Measurements from ENCODE around the gene MPDU1.
A peak's percentile ranks its signal among the peaks of the same experiment; 100 is the strongest.
"Not testable (repeated sequence)": the region's sequence is repeated elsewhere in the genome, so short reads cannot be mapped to it uniquely, and the experiment has no call there.

The MPDU1 gene

GRCh38 chr17:7623661-7624060, 40.0 kb downstream of the MPDU1 start:
- H3K4me1 ChIP-seq = no peaks in the 10 kb centered on the region
- no peak for DNase-seq
- TF ChIP-seq CTCF (IDR thresholded peaks at IDR 0.05; ENCODE audit: low read depth, low read length) = no peak

GRCh38 chr17:7625749-7626148, 42.1 kb downstream of the MPDU1 start:
- not testable (repeated sequence) for H3K36me3 ChIP-seq; H3K4me3 ChIP-seq (ENCODE audit: low read depth, low read length); H3K27me3 ChIP-seq; DNase-seq; H3K9me3 ChIP-seq; H3K4me1 ChIP-seq

More at GRCh38 chr17:7623661-7624060, 40.0 kb downstream of the MPDU1 start:
- Histone ChIP-seq H3K27me3 (no peaks in the 10 kb centered on the region), H3K4me3 (ENCODE audit: low read depth, low read length) (no peak overlapping the region), H3K9me3 (no peaks in the 10 kb centered on the region), H3K36me3 (no peaks in the 10 kb centered on the region)

GRCh38 chr17:7626307-7626706, 42.7 kb downstream of the MPDU1 start:
- no peaks in the 10 kb centered on the region for H3K36me3 ChIP-seq
- DNase-seq = no peak
- no peaks in the 10 kb centered on the region for H3K9me3 ChIP-seq
- no peaks in the 10 kb centered on the region for H3K4me1 ChIP-seq
- no peaks in the 10 kb centered on the region for H3K27me3 ChIP-seq
- no peak overlapping the region for H3K4me3 ChIP-seq (ENCODE audit: low read depth, low read length)
- no peak for TF ChIP-seq CTCF (IDR thresholded peaks at IDR 0.05; ENCODE audit: low read depth, low read length)

- DNase-seq = no peak
- H3K4me3 ChIP-seq (ENCODE audit: low read depth, low read length) = peak overlapping the region; percentile 66
- no peaks in the 10 kb centered on the region for H3K4me1 ChIP-seq
These were observed 43.3 kb downstream of the MPDU1 start for GRCh38 chr17:7626956-7627249.

GRCh38 chr17:7627250-7628121, 43.8 kb downstream of the MPDU1 start, which contains the start of gene SAT2:
Gene SAT2 (minus strand): TSS chr17:7627821. CDS start chr17:7627635, 186 bp downstream.
- Histone ChIP-seq H3K4me1 (no peaks in the 10 kb centered on the region), H3K36me3 (no peaks in the 10 kb centered on the region), H3K27me3 (no peaks in the 10 kb centered on the region), H3K4me3 (ENCODE audit: low read depth, low read length) (peak within 1 kb of the TSS; percentile 66), H3K9me3 (no peaks in the 10 kb centered on the region)
- DNase-seq = peak; percentile 89
- no peak for TF ChIP-seq CTCF (IDR thresholded peaks at IDR 0.05; ENCODE audit: low read depth, low read length)

More at GRCh38 chr17:7626956-7627249, 43.3 kb downstream of the MPDU1 start:
- Histone ChIP-seq H3K36me3 (no peaks in the 10 kb centered on the region), H3K9me3 (no peaks in the 10 kb centered on the region), H3K27me3 (no peaks in the 10 kb centered on the region)
- TF ChIP-seq CTCF (IDR thresholded peaks at IDR 0.05; ENCODE audit: low read depth, low read length) = no peak

GRCh38 chr17:7629939-7630571, 46.4 kb downstream of the MPDU1 start, which contains the start of gene SHBG:
Gene SHBG (plus strand): TSS chr17:7630135. CDS start chr17:7630173, 38 bp downstream.
- TF ChIP-seq CTCF (IDR thresholded peaks at IDR 0.05; ENCODE audit: low read depth, low read length) = no peak
- Histone ChIP-seq H3K9me3 (no peaks in the 10 kb centered on the region), H3K27me3 (no peaks in the 10 kb centered on the region), H3K36me3 (no peaks in the 10 kb centered on the region), H3K4me3 (ENCODE audit: low read depth, low read length) (no peak within 1 kb of the TSS), H3K4me1 (no peaks in the 10 kb centered on the region)
- no peak for DNase-seq
